ENCODE measurements around the gene ELMO1.

Gene ELMO1

GRCh38 chr7:37081436-37081835 is 367.2 kb downstream of the ELMO1 start:
- DNase-seq, result peak; percentile 93

- no peak for DNase-seq
These were observed 369.2 kb downstream of the ELMO1 start for GRCh38 chr7:37079420-37079819.

GRCh38 chr7:37076668-37077067 is 372.0 kb downstream of the ELMO1 start:
- DNase-seq, result no peak

- DNase-seq, result no peak
These were observed 374.3 kb downstream of the ELMO1 start for GRCh38 chr7:37074370-37074769.

GRCh38 chr7:37071124-37071523 is 377.5 kb downstream of the ELMO1 start:
- no peak for DNase-seq

- DNase-seq, result no peak
These were observed 378.2 kb downstream of the ELMO1 start for GRCh38 chr7:37070471-37070870.

GRCh38 chr7:37070031-37070430 is 378.6 kb downstream of the ELMO1 start:
- DNase-seq, result peak; percentile 18

GRCh38 chr7:37069336-37069735 is 379.3 kb downstream of the ELMO1 start:
- DNase-seq, result no peak

- peak; percentile 46 for DNase-seq
These were observed 379.8 kb downstream of the ELMO1 start for GRCh38 chr7:37068902-37069301.

- peak; percentile 88 for DNase-seq
These were observed 380.6 kb downstream of the ELMO1 start for GRCh38 chr7:37068038-37068437.

- no peak for DNase-seq
These were observed 382.8 kb downstream of the ELMO1 start for GRCh38 chr7:37065779-37066271.

GRCh38 chr7:37062560-37062859 is 386.2 kb downstream of the ELMO1 start:
- DNase-seq, result no peak

GRCh38 chr7:37061849-37062559 is 386.7 kb downstream of the ELMO1 start:
- no peak for DNase-seq

- no peak for DNase-seq
These were observed 392.3 kb downstream of the ELMO1 start for GRCh38 chr7:37056234-37056912.

GRCh38 chr7:37054624-37055241 is 393.9 kb downstream of the ELMO1 start:
- peak; percentile 13 for DNase-seq

GRCh38 chr7:37052705-37053104 is 396.0 kb downstream of the ELMO1 start:
- DNase-seq, result peak; percentile 56

- DNase-seq, result no peak
These were observed 397.9 kb downstream of the ELMO1 start for GRCh38 chr7:37050801-37051200.

GRCh38 chr7:37048674-37049073 is 400.0 kb downstream of the ELMO1 start:
- peak; percentile 14 for DNase-seq

- DNase-seq, result no peak
These were observed 401.4 kb downstream of the ELMO1 start for GRCh38 chr7:37047260-37047659.

GRCh38 chr7:37046531-37047079 is 402.1 kb downstream of the ELMO1 start:
- DNase-seq, result no peak

GRCh38 chr7:37045681-37046179 is 402.9 kb downstream of the ELMO1 start:
- peak; percentile 8 for DNase-seq

GRCh38 chr7:37041461-37041860 is 407.2 kb downstream of the ELMO1 start:
- DNase-seq, result no peak

- peak; percentile 90 for DNase-seq
These were observed 408.3 kb downstream of the ELMO1 start for GRCh38 chr7:37040330-37040729.

Data from NCI-H69 (cell line).